HG02623 (cell line): ENCODE measurements around the gene EPB41L4A.
"Not testable (repeated sequence)": the region's sequence is repeated elsewhere in the genome, so short reads cannot be mapped to it uniquely, and the experiment has no call there.

Experiments used
- ATAC-seq: cut with Tn5 transposase; IDR thresholded peaks from one replicate; pipeline ENCODE4 v1.9.1; 2021; ENCODE audit warnings: moderate library complexity; ENCODE audit not compliant: unreplicated experiment

EPB41L4A gene

GRCh38 chr5:112401924-112402323 lies 17.2 kb downstream of the EPB41L4A start:
- ATAC-seq: no peak

DNA sequence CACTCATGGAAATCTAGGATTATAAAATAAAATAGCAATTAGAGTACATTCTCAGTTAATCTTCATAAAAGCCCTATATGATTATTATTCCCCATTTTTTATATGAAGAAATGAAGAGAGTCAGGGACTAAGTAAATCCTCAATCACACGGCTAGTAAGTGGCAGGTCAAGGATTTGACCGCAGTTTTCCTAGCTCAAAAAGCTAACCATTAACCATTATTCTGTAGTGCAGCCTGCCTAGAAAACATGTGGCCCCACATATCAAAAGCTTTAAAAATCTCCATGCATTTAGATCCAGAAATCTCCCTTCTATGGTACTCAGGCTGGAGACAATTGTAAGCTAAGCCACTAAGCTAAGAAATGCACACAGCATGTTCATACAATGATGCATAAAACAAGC lies 21.4 kb downstream of the EPB41L4A start:
- no peak for ATAC-seq

GRCh38 chr5:112396430-112396829 lies 22.6 kb downstream of the EPB41L4A start:
- no peak for ATAC-seq

DNA sequence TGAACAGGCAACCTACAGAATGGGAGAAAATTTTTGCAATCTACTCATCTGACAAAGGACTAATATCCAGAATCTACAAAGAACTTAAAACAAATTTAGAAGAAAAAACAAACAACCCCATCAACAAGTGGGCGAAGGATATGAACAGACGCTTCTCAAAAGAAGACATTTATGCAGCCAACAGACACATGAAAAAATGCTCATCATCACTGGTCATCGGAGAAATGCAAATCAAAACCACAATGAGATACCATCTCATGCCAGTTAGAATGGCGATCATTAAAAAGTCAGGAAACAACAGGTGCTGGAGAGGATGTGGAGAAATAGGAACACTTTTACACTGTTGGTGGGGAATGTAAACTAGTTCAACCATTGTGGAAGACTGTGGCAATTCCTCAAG lies 23.8 kb downstream of the EPB41L4A start:
- ATAC-seq: not testable (repeated sequence)

DNA sequence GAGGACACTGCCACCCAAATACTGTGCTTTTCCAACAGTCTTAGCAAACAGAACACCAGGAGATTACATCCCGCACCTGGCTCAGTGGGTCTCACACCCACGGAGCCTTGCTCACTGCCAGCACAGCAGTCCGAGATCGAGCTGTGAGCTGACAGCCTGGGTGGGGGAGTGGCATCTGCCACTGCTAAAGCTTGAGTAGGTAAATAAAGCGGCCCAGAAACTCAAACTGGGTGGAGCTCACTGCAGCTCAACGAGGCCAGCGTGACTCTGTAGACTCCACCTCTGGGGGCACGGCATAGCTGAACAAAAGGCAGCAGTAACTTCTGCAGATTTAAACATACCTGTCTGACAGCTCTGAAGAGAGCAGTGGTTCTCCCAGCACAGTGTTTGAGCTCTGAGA lies 28.8 kb downstream of the EPB41L4A start:
- no peak for ATAC-seq

GRCh38 chr5:112388739-112389138 lies 30.3 kb downstream of the EPB41L4A start:
- no peak for ATAC-seq

DNA sequence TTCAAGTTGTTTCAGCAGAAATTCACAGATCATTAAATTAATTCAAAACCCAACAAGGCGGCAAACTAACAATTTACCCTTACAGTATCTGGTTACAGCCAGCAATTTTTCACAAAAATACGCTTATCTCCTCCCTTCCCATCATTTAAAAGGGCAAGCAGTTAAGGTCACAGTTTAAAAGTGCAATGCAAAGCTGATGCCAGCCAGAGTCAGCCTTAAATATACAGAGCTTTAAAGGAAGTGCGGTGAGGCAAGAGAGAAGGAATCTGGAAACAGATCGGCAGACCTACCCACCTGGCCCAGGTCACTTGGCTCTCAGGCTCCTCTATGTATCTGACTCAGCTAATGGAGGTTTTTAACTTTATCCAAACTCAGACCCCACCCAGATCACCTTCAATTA lies 31.0 kb downstream of the EPB41L4A start:
- no peak for ATAC-seq

DNA sequence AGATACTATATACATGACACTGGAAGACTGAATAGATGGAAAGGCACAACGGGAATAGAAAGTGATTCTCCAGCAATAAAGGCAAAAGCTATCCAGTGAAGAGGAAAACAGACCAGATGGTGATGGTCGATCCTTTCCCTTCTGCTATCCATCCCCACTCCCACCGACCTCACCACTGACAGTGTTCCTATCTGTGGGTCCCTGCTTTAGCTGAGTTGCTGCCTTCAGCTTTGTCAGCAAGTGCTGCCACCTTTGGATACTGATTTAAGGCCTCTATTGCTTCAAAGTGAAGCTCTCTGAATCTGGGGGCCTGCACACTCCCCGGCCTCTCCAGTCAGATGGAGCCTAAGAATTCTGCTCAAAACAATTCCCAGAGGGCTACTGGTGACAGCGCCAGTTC lies 32.3 kb downstream of the EPB41L4A start:
- no peak for ATAC-seq

DNA sequence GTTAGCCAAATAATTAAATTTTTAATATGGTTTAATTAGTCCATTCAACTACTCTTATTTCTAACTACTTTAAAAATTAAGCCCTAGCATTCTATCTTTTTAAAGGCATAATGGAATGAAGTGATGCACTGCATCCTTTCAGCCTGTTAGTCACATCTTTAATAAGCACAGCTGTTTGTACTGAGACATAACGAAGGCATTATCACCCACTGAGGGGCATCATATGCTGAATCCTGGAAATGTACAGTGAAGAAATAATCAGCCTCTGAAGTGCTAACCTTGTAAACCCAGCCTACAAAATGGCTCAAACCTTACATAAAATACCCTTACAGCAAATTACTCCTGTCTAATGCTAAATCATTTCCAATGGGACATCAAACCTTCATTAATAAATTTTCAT lies 33.1 kb downstream of the EPB41L4A start:
- no peak for ATAC-seq

DNA sequence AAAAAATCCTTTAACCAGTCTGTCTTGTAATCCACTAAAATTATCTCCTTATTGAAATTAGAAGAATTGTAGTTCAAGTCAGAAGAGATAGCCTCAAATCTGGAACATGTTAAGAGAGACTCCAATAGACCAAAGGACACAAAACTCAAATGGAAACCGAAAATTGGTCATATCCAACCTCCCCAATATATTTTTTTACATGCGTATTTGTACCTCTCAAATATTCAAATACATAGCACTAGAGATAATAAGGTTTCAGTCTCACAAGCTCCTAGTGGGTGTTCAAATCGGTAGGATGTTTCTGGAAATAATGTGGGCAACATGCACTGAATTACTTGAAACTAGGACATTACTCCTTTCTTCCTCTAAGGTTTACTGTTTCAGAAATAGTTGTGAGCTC lies 33.5 kb downstream of the EPB41L4A start:
- no peak for ATAC-seq

- ATAC-seq: no peak
Observed at GRCh38 chr5:112384523-112384922, 34.6 kb downstream of the EPB41L4A start.

DNA sequence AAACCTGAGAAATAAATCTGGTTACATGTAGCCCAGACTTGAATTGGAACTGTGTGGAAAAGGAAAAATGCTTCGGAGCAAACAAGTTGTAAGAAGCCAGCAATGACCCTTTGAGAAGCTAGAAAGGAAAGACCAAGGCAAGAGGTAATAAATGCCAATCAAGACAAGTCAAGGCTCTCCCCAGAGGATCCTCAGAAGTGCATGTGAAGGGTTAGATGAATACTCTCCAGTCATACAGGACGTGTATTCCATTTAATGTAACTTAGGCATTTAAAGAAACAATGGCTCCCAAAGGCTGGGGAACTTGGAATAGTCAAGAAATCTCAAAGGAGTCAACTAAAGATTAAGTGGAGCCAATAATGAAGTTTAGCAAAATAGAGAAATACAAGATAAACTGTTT lies 36.2 kb downstream of the EPB41L4A start:
- no peak for ATAC-seq

DNA sequence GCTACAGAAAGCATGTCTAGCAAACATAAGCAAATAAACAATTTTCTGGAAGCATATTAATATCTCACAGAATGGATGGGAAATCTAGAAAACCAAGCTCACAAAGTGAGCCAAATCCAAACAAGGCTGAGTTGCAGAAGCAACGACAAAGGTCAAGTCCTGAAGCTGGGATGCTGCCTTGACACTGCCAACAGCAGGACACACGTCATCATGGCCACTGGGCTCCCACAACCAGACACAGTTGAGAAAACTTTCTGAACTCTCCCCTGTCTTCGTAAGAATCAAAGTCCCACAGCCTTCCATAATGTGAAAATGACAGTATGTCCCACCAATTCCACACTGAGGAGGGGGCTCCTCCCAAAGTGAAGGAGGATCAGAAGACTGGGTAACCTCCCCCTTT lies 37.6 kb downstream of the EPB41L4A start:
- no peak for ATAC-seq

DNA sequence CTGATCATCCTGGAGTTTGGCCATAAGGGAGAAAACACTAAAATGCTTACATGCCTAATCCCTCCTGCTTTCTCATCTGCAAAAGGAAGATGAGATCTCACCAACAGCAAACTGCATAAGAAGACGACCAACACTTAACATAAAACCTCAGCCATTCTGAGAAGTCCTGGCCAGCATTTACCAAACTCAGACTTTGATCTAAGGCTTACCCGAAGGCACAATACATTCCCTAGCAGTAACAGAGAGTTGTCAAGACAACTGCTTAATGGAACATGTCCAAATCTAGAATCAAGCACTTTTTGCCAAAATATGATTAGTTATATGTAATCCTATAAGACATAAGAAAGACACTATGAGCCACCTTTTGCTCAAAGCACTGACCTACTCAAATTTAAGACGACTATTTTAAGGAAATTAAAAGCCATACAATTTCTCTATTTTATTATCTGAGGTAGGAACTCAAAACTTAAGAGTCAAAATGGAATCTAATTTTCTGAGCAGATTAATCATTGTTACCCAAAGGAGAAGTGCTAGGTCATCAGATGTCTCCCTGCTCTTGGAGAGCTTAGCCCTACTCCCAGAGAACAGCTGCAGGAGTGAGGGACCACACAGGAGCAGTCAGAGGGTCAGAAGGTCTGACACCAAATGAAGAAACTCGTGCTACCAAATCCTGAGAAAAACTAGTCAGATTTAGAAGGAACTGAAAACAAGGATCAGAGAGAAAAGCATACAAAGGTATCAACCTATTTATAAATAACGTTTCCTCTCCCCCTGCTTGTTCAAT lies 39.3 kb downstream of the EPB41L4A start:
- no peak for ATAC-seq

- ATAC-seq: no peak
Observed at GRCh38 chr5:112374818-112375217, 44.3 kb downstream of the EPB41L4A start.

GRCh38 chr5:112374356-112374755 lies 44.7 kb downstream of the EPB41L4A start:
- no peak for ATAC-seq

DNA sequence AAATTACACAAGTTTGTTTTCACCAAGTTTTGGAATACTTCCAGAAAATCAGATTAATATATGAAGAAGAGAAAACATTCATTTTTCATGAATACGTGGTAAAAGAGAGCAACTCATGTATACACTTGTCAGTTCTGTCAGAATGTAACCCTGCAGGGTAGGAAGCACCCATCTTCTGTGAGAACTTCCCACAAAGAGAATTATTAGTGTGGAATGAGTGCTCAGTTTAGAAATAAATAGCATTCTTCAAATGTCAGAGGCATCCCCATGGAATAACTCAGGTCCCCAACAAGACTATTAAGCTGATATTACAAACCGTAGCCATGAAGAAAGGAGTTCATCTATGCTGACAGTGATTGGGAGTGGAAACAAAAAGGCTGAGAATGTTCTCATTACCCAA lies 45.2 kb downstream of the EPB41L4A start:
- ATAC-seq: no peak

DNA sequence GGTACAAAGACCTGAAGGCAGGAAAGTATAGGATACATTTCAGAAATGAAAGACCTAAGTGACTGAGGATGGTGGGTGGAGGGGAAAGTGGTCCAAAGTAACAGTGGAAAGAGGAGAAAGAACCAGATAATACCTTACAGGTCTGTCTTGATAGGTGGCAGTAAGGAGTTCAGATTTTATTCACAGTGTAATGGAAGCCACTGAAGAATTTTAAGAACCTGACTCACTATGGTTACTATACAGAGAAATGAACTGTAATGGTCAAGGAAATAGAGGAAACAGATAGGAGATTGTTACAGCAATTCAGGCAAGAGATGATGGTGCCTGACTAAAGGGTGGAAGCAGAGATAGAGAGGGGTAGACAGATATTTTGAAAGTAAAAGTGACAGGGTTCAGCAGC lies 46.5 kb downstream of the EPB41L4A start:
- no peak for ATAC-seq

GRCh38 chr5:112371067-112371466 lies 48.0 kb downstream of the EPB41L4A start:
- no peak for ATAC-seq

GRCh38 chr5:112367400-112367799 lies 51.7 kb downstream of the EPB41L4A start:
- no peak for ATAC-seq

GRCh38 chr5:112366987-112367386 lies 52.1 kb downstream of the EPB41L4A start:
- no peak for ATAC-seq

DNA sequence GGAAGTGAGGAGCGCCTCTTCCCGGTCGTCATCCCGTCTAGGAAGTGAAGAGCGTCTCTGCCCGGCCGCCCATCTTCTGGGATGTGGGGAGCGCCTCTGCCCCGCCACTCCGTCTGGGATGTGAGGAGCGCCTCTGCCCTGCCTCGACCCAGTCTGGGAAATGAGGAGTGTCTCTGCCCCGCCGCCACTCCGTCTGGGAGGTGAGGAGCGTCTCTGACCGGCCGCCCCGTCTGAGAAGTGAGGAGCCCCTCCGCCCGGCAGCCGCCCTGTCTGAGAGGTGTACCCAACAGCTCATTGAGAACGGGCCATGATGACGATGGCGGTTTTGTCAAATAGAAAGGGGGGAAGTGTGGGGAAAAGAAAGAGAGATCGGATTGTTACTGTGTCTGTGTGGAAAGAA lies 58.3 kb downstream of the EPB41L4A start:
- not testable (repeated sequence) for ATAC-seq
